Stimulated activated naive CD8-positive, alpha-beta T cell treated with anti-CD3 and anti-CD28 coated beads, Interleukin-15, Interleukin-2, amounts not matched to agents 100 ng/mL and 50 ng/mL, for 24 hours (primary cell): Measurements from ENCODE around the gene TRPC4.

ENCODE experiments used
- H3K27ac Mint-ChIP-seq: one replicate; pipeline ENCODE4 v1.8.0; 2021; ENCODE audit warnings: mild to moderate bottlenecking, mixed read lengths
- H3K27me3 Mint-ChIP-seq: one replicate; pipeline ENCODE4 v1.8.0; 2021; ENCODE audit warnings: mixed read lengths
- H3K36me3 Mint-ChIP-seq: one replicate; pipeline ENCODE4 v1.8.0; 2021; ENCODE audit warnings: low read depth, mixed read lengths
- H3K4me1 Mint-ChIP-seq: one replicate; pipeline ENCODE4 v1.8.0; 2021; ENCODE audit warnings: low read depth, mixed read lengths
- H3K4me3 Mint-ChIP-seq: one replicate; pipeline ENCODE4 v1.8.0; 2021; ENCODE audit warnings: mild to moderate bottlenecking, mixed read lengths
- H3K9me3 Mint-ChIP-seq: one replicate; pipeline ENCODE4 v1.8.0; 2021; ENCODE audit warnings: mixed read lengths

TRPC4 gene

DNA sequence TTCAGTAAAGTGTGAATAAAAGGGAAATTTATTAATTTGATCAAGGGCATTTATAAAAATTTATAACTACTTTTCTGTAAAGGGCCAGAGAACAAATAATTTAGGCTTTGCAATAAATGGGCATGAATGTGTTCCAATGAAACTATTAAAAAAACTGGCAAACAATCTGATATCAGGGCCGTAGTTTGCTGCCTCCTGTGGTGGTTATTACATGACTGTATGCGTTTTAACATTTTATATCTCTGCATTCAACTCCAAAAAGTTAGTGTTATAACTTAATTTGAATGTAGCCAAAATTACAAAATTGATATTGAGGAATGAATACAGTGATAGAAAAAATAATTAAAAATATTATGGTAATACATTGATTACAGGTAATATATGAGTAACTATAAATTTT is 190.5 kb downstream of the TRPC4 start:
- H3K4me3 Mint-ChIP-seq = no peak overlapping the region
- H3K27me3 Mint-ChIP-seq = no peaks in the 10 kb centered on the region
- peaks cover 6% of the 10 kb centered on the region for H3K9me3 Mint-ChIP-seq
- no peaks in the 10 kb centered on the region for H3K4me1 Mint-ChIP-seq
- no peak overlapping the region for H3K27ac Mint-ChIP-seq
- H3K36me3 Mint-ChIP-seq = no peaks in the 10 kb centered on the region

DNA sequence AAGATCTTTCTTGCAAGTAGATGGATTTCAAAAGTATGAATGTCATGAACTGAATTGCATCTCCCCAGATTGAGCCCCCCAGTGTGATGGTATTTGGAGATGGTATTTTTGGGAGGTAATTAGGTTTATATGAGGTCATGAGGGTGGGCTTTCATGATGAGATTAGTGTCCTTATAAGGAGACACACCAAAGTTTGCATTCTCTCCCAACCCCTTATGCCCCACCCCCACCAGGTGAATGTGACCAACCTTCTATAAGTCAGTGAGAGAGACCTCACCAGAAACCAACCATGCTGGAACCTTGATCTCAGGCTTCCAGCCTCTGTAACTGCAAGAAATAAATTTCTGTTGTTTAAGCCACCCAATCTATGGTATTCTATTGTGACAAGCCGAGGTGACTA is 199.7 kb downstream of the TRPC4 start:
- H3K9me3 Mint-ChIP-seq = no peaks in the 10 kb centered on the region
- H3K27ac Mint-ChIP-seq = no peak overlapping the region
- H3K4me3 Mint-ChIP-seq = no peak overlapping the region
- no peaks in the 10 kb centered on the region for H3K4me1 Mint-ChIP-seq
- H3K27me3 Mint-ChIP-seq = no peaks in the 10 kb centered on the region
- H3K36me3 Mint-ChIP-seq = no peaks in the 10 kb centered on the region

DNA sequence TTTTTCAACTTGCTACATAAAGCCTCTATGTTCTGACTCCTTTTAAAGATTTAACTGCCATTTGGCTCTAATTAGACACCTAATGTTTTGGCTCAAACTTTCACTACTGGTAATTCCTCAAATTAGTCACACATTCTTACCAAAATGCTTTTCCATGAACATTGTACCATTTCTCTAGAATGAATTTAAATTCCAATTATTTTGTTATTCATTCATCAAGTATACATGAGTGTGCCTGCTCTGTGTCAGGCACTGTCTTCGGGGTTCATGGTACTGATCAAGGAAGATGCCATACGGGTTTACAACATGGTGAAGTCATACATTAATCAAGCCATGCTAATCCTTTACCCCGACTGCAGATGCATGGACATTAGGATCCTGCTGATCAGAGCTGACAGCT is 201.9 kb downstream of the TRPC4 start:
- H3K27me3 Mint-ChIP-seq = no peaks in the 10 kb centered on the region
- H3K36me3 Mint-ChIP-seq = no peaks in the 10 kb centered on the region
- peaks cover 5% of the 10 kb centered on the region for H3K9me3 Mint-ChIP-seq
- no peak overlapping the region for H3K4me3 Mint-ChIP-seq
- no peak overlapping the region for H3K27ac Mint-ChIP-seq
- H3K4me1 Mint-ChIP-seq = no peaks in the 10 kb centered on the region

DNA sequence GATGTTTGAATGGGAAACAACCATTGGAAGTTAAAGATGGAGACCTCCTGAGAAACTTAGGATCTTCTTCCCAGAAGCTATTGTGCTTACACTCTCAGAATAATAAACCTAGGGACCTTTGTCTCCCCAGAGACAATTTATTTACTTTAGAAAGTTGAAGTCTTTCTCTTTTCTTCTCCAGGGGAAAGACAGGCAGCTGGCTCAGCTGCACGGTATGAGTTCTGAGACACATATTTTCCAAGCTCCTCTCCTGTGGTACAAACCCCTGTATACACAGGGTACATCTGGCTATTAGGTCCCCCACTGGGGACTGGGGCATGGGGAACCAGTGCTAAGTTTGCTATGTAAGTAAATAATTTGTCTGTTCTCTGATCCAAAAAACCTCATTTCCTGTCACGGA is 203.5 kb downstream of the TRPC4 start:
- Mint-ChIP-seq H3K27me3 (no peaks in the 10 kb centered on the region), H3K9me3 (peaks cover 5% of the 10 kb centered on the region), H3K4me1 (no peaks in the 10 kb centered on the region), H3K27ac (no peak overlapping the region), H3K36me3 (no peaks in the 10 kb centered on the region), H3K4me3 (no peak overlapping the region)

DNA sequence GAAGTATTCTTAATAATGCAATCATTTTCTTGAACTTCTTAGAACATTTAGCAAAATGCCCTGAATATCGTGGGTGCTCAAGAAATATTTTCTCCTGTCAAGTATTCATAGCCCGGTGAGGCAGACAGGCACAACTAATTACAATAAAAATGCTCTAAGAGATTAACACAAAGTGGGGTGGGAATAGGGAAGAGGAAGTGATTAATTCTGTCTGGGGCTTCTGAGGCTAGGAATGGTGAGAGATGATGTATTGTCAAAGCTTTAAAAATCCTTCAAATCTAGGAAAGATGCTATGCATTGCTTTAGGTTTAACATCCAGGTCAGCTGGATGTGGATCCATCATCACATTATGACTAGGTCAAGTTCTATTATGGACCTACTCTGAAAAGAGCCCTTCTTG is 204.2 kb downstream of the TRPC4 start:
- H3K9me3 Mint-ChIP-seq = peaks cover 5% of the 10 kb centered on the region
- H3K27ac Mint-ChIP-seq = no peak overlapping the region
- no peak overlapping the region for H3K4me3 Mint-ChIP-seq
- H3K36me3 Mint-ChIP-seq = no peaks in the 10 kb centered on the region
- no peaks in the 10 kb centered on the region for H3K27me3 Mint-ChIP-seq
- H3K4me1 Mint-ChIP-seq = no peaks in the 10 kb centered on the region

DNA sequence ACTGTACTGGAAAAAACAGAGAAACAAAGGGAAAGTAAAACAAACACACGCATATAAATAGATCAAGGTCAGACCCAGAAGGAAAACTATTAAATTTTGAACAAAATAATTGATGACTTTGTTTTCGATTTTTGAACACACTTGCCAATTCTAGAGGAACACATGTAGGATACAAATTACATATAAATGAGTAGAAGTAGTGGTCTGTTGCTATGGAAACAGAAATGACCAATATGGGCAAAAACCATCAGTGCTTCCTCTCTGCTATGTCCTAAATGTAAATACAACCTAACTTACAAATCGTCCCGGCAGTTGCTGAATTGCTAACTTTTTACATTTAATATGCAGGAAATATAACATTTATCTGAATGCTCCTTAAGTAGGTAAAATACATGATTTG is 205.8 kb downstream of the TRPC4 start:
- H3K27ac Mint-ChIP-seq = no peak overlapping the region
- peaks cover 5% of the 10 kb centered on the region for H3K9me3 Mint-ChIP-seq
- no peaks in the 10 kb centered on the region for H3K4me1 Mint-ChIP-seq

DNA sequence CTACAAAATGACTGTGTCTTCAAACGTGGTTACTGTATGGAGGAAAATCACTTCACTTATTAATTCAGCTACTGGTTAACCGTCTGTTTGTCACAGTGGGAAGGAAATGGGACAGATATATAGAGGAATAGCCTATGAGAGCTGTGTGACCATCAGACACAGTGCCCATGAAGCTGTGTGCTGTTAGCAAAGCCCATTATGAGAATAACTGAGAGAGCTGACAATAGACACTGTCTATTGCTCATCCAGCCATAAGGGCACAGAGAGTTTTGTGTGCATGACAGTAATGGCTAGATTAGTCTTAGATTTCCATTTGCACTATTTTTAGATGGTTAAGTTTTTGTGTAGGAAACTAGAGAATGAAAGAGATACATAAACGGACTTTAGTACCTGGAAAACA is 206.9 kb downstream of the TRPC4 start:
- Mint-ChIP-seq H3K27me3 (no peaks in the 10 kb centered on the region), H3K4me1 (no peaks in the 10 kb centered on the region), H3K36me3 (no peaks in the 10 kb centered on the region), H3K9me3 (peaks cover 5% of the 10 kb centered on the region), H3K4me3 (no peak overlapping the region), H3K27ac (no peak overlapping the region)

More for the DNA sequence above, 205.8 kb downstream of the TRPC4 start:
- Mint-ChIP-seq H3K36me3 (no peaks in the 10 kb centered on the region), H3K4me3 (no peak overlapping the region), H3K27me3 (no peaks in the 10 kb centered on the region)

DNA sequence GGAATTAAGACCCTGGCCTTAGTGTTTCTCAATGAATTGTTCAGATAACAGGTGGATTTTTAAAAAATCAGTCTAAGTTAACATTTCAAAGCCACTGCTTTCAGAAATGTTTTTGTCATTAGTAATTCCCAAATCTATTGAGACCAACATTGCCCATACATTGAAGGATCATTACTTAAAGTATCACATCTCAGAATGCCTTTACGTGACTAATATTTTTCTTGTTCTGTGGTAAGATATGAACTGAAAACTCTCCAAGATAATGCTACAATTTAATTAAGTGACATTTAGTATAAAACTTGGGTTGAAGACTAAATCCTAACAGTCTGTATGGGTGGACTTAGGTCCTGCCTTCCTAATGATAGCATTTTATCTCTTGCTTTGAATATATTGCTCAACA is 211.6 kb downstream of the TRPC4 start:
- Mint-ChIP-seq H3K27me3 (no peaks in the 10 kb centered on the region), H3K27ac (no peak overlapping the region), H3K9me3 (no peaks in the 10 kb centered on the region), H3K4me3 (no peak overlapping the region), H3K4me1 (no peaks in the 10 kb centered on the region), H3K36me3 (no peaks in the 10 kb centered on the region)

DNA sequence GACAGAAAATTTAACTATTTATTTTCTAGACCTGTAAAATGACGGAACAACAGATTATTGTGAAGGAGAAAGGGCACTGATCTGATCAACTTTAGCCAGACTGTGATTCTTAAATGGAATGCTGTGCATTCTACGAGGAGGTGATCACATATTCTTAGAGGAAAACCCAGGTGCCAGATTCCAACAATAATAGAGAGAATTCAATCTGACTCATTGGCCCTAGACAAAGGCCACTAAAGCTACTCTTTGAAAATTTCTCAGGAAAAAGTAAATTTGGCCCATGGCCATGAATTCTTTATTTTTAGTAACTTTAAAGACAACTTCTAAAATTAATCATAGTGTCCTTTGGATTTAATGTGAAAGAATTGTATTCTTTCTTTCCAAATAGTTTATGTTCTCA is 212.4 kb downstream of the TRPC4 start:
- Mint-ChIP-seq H3K4me3 (no peak overlapping the region), H3K9me3 (no peaks in the 10 kb centered on the region), H3K27ac (no peak overlapping the region), H3K4me1 (no peaks in the 10 kb centered on the region), H3K36me3 (no peaks in the 10 kb centered on the region), H3K27me3 (no peaks in the 10 kb centered on the region)

DNA sequence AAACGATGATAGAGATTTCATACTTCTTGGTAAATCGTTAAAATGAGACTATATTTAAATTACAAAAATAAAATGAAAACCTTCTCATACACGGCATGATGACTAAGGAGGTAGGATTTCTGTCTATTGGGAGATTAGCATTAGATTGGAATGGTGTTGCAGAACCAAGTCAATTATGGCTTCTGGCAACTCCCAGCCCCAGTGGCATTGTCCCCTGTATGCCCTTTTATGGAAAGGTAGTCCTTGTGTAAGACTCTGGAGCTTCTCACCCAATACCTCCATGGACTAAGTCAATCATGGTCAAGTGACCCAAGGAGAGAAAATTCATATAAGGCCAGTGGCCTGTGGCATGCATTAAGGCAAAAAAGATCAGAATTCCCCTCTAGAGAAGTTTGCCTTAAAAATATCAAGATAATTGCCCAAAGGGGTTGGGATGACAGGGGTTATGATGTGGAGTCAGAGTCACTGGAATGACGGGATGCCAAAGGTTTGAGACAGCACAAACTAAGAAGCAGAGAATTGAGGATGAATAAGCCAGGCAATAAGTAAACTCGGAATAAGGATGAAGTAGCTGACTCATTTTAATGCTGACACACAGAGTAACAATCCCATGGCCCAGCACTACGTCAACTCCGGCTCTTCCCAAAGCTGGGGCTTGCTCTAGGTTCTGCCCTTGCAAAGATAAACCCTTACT is 213.2 kb downstream of the TRPC4 start:
- Mint-ChIP-seq H3K27ac (no peak overlapping the region), H3K9me3 (no peaks in the 10 kb centered on the region), H3K4me3 (no peak overlapping the region), H3K36me3 (no peaks in the 10 kb centered on the region), H3K4me1 (no peaks in the 10 kb centered on the region), H3K27me3 (no peaks in the 10 kb centered on the region)

DNA sequence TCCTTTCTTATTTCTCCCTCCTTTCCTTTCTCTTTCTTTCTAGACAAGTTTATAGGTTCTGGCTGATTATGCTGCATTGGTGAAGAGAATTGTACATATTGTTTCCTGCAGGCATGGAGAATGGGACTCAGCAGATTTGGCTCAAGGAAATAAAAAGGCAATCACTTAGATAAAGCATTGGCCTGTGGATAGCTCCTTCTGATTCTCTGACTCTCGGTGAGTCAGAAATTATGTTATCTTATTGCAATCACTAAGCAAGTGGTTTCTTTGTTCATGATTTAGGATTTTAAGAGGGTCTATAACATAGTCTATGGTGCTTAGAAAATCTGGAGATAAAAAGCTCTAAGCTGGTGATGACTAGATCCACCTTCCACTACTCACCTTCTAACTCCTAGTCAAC is 217.0 kb downstream of the TRPC4 start:
- no peak overlapping the region for H3K4me3 Mint-ChIP-seq
- H3K9me3 Mint-ChIP-seq = no peaks in the 10 kb centered on the region
- no peaks in the 10 kb centered on the region for H3K4me1 Mint-ChIP-seq
- H3K27ac Mint-ChIP-seq = no peak overlapping the region
- no peaks in the 10 kb centered on the region for H3K36me3 Mint-ChIP-seq
- no peaks in the 10 kb centered on the region for H3K27me3 Mint-ChIP-seq

DNA sequence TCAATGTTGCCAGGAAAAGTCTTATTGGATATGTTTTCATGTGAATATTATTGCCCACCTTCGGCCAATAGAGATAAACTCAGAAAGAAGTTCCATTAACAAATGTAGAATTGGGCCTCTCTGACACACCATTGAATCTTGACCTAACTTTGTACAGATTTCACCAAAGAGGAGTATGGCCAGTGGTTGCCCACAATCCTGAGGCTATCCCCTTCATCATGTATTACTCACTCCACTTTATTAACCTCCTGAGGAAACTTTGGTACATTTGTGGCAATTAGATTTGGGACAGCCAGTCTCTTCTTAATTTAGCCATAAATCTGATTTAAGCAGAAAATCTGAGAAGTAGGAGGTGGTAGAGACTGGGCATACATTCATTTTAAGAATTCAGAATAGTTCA is 217.7 kb downstream of the TRPC4 start:
- Mint-ChIP-seq H3K27me3 (no peaks in the 10 kb centered on the region), H3K27ac (no peak overlapping the region), H3K4me3 (no peak overlapping the region), H3K36me3 (no peaks in the 10 kb centered on the region), H3K9me3 (no peaks in the 10 kb centered on the region), H3K4me1 (no peaks in the 10 kb centered on the region)

DNA sequence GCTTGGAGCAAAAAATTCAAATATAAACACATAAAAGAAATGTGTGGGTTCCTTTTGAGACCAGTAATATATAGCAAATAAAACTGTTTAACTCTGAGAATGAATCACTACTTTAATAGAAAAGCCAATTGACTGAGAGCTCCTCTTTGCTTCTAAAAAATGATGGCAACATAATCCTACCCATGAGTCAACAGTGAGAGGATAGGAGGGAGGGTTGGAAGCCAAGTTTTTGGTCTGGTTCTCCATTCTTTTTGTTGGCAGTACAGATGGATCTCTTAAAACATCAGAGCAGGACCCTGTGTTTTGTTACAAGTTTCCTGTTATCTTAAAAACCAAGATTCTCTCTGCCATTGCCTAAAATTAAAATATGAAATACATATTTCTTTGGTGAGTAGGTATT is 221.0 kb downstream of the TRPC4 start:
- Mint-ChIP-seq H3K36me3 (no peaks in the 10 kb centered on the region), H3K4me1 (no peaks in the 10 kb centered on the region), H3K27me3 (no peaks in the 10 kb centered on the region), H3K4me3 (no peak overlapping the region), H3K9me3 (no peaks in the 10 kb centered on the region), H3K27ac (no peak overlapping the region)

DNA sequence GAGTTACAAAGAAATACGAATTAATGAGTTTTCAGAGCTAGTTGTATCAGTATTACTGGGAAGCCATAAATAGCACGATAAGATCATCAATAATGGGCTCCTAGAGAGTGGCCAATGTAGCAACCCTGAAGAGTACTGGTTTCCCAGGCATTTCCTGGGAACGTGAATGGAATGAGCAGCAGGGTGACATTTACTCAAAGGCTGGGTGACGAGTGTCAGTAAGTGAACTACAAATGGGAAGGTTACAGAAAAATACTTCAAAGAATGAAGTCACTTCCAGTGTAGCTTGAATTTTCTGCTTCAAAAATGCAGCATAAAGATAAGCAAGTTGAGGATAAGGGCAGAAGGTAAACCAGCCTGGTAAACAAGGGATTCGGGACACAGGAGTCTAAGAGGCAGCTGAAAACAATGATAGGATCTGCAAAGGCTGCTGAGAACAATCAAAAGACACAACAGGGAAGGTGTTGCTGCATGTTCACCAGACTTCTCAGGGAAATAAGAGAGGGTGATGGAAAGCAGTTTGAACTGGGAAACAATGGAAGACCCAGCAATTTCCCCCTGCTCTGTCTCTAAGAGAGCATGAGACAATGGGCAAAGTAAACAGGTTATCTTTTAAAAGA is 222.4 kb downstream of the TRPC4 start:
- Mint-ChIP-seq H3K9me3 (no peaks in the 10 kb centered on the region), H3K36me3 (no peaks in the 10 kb centered on the region), H3K4me1 (no peaks in the 10 kb centered on the region), H3K4me3 (no peak overlapping the region), H3K27me3 (no peaks in the 10 kb centered on the region), H3K27ac (no peak overlapping the region)

DNA sequence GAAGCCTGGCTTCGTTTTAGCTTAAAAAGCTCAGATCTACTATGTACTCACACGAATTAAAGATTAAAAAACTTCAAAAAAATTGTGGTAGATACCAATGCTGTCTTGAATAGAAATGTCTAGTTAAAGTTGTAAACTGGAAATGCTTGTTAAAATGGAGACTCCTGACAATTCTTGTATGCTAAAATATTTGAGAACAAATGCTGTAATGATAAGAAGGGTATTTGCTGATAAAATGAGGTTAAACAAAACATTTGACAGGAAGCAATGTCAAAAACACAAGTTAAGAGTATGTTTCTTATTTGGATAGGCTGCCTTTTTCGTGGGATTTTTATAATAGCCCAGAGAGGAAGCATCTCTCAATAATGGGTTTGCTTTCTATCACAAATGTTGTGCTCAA is 223.0 kb downstream of the TRPC4 start:
- Mint-ChIP-seq H3K4me3 (no peak overlapping the region), H3K9me3 (no peaks in the 10 kb centered on the region), H3K36me3 (no peaks in the 10 kb centered on the region), H3K27ac (no peak overlapping the region), H3K4me1 (no peaks in the 10 kb centered on the region), H3K27me3 (no peaks in the 10 kb centered on the region)

DNA sequence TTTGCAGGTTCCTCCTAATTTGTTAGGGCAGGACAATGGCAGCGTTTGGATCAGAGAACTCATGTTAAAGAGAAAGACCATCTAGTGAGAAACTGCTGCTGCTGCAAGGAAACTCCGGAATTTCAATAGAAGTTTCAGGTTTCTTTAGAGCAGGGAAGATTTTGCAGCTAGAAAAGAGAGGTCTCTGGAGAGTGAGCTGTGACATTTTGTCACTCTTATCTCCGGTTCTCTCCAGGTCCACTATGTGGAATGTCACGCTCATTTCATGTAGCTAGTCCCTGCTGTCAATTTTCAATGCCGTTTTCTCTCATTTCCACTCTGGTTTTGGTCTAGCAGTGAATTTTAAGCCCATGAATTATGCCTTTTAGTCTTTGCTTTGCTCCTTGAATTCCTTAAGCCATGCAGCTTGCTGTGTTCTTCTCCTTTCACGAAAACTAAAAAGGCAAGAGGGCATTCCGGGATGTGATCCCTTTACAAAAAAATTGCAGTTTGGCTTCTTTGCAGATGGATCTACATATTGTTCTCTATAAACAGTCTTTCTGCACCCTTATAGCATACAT is 224.3 kb downstream of the TRPC4 start:
- H3K9me3 Mint-ChIP-seq = no peaks in the 10 kb centered on the region
- H3K4me3 Mint-ChIP-seq = no peak overlapping the region
- no peaks in the 10 kb centered on the region for H3K36me3 Mint-ChIP-seq
- H3K27ac Mint-ChIP-seq = no peak overlapping the region
- H3K27me3 Mint-ChIP-seq = no peaks in the 10 kb centered on the region
- H3K4me1 Mint-ChIP-seq = no peaks in the 10 kb centered on the region
